GM12875 (cell line): ENCODE results near the gene EXOC2.
"Not testable (repeated sequence)": the region's sequence is repeated elsewhere in the genome, so short reads cannot be mapped to it uniquely, and the experiment has no call there.

Source experiments
- H3K4me3 ChIP-seq: one replicate; pipeline ENCODE4 v1.5.1; 2011; ENCODE audit warnings: low read depth, low read length, control low read depth
- CTCF ChIP-seq: IDR thresholded peaks from 2 replicates; pipeline ENCODE4 v1.5.1; 2011; ENCODE audit warnings: low read depth, mild to moderate bottlenecking, control low read depth, inconsistent platforms, low read length, moderate library complexity, borderline replicate concordance; ENCODE audit not compliant: insufficient read depth

Gene EXOC2

GRCh38 chr6:617456-618100 is 75.4 kb downstream of the EXOC2 start:
- 0 out of 2 replicates have a peak, but pooled peaks have one; percentile 1 for TF ChIP-seq CTCF

GRCh38 chr6:613981-614380 is 79.0 kb downstream of the EXOC2 start:
- no peak overlapping the region for H3K4me3 ChIP-seq
- no peak for TF ChIP-seq CTCF

More at GRCh38 chr6:617456-618100, 75.4 kb downstream of the EXOC2 start:
- H3K4me3 ChIP-seq, result no peak overlapping the region

DNA sequence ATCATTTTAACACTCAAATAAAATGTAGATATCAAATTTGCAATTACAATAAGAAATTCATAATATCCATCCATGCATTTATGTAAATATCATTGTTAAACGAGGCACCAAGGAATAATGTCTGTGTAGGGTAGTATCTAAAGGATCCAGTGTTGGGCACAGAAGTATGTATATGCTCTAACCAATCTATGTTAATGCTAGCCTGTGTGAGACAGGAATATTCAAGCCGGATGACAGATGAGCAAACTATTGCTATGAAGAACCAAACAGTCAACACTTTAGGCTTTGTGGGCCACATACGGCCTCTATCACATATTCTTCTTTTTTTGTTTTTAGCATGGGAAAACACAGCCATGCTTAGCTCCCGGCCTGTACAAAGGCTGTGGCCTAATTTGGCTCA is 81.0 kb downstream of the EXOC2 start:
- no peak overlapping the region for H3K4me3 ChIP-seq
- TF ChIP-seq CTCF, result no peak

DNA sequence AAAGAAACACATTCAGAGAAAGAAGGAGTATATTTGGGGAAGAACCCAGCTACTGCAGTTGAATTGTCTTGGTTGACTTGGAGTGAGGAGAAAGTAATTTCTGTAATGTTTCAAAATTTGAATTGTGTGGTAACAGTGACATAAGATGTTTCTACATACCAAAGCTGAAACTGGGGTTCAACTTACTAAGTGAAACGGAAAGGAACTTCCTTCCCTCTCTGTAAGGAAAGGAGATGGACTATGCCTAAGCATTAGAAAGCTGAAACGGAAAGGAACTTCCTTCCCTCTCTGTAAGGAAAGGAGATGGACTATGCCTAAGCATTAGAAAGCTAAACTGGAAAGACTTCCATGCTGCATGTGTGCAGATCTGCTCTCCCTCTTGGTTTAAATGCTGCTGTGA is 82.1 kb downstream of the EXOC2 start:
- no peak for TF ChIP-seq CTCF
- no peak overlapping the region for H3K4me3 ChIP-seq

DNA sequence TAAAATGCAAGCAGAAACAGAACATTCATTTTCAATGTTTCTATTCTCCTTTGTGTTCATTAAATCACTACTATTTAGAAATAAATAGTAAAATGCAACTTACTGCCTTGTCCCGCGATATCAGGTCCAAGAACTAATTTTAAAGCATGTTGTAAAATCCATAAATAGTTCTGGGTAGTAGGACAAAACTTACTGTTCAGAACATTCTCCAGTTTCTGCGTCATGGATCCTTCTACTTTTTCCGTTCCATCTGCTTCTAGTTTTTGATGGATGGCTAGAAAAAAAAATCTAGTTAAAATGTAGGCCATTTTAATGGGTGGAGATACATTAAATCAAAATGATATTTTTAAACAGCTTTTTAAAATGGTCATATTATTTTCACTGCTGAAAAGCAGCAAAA is 83.0 kb downstream of the EXOC2 start:
- TF ChIP-seq CTCF, result no peak

GRCh38 chr6:606829-607379 is 86.0 kb downstream of the EXOC2 start:
- TF ChIP-seq CTCF, result no peak
- no peak overlapping the region for H3K4me3 ChIP-seq

More for the DNA sequence above, 83.0 kb downstream of the EXOC2 start:
- H3K4me3 ChIP-seq, result no peak overlapping the region

DNA sequence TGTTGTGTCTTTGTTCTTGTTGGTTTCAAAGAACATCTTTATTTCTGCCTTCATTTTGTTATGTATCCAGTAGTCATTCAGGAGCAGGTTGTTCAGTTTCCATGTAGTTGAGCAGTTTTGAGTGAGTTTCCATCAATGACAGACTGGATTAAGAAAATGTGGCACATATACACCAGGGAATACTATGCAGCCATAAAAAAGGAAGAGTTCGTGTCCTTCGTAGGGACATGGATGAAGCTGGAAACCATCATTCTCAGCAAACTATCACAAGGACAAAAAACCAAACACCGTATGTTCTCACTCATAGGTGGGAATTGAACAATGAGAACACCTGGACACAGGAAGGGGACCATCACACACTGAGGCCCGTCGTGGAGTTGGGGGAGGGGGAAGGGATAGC is 87.0 kb downstream of the EXOC2 start:
- H3K4me3 ChIP-seq, result not testable (repeated sequence)
